ENCODE results near the gene BHLHA15.
"Not testable (repeated sequence)": the region's sequence is repeated elsewhere in the genome, so short reads cannot be mapped to it uniquely, and the experiment has no call there.

BHLHA15 gene

GRCh38 chr7:98211676-98212531, 665 bp downstream of the BHLHA15 start:
- no peak for DNase-seq

DNA sequence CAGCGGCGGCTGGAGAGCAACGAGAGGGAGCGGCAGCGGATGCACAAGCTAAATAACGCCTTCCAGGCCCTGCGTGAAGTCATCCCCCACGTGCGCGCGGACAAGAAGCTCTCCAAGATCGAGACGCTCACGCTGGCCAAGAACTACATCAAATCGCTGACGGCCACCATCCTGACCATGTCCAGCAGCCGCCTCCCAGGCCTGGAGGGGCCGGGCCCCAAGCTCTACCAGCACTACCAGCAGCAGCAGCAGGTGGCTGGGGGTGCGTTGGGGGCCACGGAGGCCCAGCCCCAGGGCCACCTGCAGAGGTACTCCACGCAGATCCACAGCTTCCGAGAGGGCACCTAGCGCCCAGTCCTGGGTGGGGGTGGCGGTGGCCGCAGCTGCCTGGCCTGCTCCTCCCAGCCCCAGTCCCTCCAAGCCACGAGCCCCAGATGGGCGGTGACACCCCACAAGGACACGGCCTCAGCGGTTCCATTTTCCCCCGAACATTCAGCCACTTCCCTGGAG, 1.3 kb downstream of the BHLHA15 start:
- no peak for DNase-seq

GRCh38 chr7:98213296-98213887, 2.2 kb downstream of the BHLHA15 start:
- no peak for DNase-seq

DNA sequence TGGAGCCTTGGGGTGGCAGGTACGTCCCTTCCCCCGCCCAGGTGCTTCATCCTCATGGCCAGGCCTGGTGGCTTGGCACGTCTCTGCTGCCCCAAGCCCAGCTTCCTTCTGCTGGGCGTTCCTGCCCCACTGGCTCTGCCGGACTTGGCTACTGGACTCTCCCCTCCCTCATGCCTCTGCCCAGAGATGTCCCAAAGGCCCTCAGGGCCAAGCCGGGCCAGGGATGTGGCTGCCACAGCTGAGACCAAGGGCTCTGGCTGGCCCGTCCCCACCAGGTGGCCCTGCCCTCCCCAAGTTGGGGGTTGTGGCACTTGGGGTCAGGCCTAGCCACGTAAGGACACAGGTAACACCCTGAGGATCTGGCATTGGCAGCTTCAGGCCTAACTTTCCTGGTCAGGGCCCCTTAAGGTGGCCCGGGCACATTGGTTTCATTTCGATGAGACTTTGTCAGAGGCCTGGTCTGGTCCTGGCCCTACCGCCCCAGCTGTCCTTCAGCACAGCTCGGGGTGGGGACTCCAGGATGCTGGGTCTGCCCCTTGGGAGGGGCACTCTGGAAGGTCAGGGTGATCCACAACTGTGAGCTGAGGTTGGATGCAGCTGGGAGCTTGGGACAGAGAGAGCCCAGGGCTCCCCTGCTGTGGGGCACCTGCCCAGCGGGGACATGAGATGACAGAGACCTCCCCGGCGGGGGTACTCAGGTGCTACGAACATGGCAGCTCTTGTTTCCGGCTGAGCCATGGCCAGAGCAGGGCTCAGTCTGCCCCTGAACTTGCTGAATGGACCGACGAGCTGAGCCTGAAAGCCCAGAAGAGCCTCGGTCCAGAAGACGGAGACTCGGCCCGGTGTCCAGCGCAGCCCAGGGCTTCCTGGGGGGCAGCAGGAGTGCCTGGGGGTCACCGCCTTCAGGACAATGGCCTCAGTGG, 2.9 kb downstream of the BHLHA15 start:
- no peak for DNase-seq

- DNase-seq, result no peak
These were observed 3.6 kb downstream of the BHLHA15 start for GRCh38 chr7:98214811-98215321.

GRCh38 chr7:98215561-98216495, 4.6 kb downstream of the BHLHA15 start:
- DNase-seq, result no peak

DNA sequence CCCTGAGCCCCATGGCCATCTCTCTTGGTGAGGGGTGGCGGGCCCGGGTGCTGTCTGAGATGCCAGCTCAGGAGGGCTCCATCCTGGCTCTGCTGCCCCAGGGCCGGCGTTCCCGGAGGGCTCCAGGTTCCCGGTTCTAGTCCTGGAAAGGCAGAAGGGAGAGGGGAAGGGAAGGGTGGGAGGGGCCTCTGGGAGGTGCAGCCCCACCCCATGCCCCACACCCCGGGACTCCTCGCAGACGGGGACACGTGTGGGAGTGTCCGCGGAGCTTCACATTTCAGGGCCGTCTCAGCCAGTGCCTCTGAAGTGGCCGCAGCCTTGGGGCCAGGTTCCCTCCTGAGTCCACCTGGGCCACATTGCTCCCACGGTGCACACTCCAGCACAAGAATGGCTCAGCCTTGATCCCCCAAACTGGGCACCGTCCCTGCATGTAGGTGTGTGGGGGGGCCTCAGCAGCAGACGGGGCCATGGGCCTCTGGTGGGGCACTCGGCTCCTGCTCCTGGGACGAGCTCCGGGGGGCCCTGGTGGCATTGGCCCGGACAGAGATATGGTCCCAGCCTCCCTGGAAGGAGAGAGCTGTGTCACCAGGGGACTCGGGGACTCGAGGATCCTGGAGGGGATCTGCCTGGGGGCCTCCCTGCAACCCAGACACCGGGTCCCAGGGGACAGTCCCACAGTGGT, 5.8 kb downstream of the BHLHA15 start:
- DNase-seq, result no peak

DNA sequence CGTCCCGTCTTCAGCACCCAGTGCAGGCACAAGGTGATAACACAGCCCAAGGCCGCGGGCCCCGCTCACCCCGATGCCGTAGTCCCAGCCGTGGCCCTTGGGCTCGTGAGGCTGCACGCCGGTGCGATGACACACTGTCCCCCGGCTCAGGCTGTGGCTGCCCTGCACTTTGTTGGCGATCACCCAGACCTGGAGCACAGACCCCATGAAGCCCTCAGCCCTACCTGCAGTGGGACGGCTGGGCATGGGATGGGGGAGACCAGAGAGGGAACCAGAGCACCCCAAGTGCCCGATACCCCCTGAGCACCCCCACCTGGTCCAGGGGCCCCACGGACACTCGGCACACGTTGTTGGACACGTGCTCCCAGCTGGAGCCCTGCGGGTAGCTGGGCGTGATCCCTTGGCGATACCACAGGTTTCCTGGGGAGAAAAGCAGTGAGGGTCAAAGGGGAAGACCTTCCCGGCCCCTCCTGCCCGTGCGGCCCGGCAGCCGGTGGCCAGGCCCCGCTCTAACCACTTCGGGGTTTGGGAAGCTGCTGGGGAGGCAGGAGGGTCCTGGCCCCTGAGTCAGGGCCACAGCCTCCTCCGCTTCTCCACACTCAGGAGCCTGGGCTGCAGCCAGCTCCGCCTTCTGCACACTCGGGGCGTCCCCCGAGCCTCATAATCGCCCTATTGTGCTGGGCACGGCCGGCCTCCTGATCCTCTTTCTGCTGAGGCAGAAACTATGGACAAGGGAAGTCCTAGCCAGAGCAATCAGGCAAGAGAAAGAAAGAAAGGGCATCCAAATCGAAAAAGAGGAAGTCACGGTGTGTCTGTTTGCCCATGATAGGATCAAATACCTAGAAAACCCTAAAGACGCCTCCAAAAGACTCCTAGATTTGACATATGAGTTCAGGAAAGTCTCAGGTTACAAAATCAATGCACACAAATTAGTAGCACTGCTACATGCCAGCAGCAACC, 6.7 kb downstream of the BHLHA15 start:
- no peak for DNase-seq

DNA sequence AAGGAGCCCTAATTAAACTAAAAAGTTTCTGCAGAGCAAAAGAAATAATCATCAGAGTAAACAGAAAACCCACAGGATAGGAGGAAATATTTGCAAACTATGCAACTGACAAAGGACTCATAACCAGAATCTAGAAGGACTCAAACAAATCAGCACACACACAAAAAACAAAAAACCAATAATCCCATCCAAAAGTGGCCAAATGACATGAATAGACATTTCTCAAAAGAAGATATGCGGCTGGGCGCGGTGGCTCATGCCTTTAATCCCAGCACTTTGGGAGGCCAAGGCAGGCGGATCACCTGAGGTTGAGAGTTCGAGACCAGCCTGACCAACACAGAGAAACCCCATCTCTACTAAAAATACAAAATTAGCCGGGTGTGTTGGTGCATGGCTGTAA, 8.1 kb downstream of the BHLHA15 start:
- DNase-seq, result not testable (repeated sequence)

GRCh38 chr7:98221611-98222532, 10.6 kb downstream of the BHLHA15 start:
- DNase-seq, result no peak

- DNase-seq, result no peak
These were observed 11.4 kb downstream of the BHLHA15 start for GRCh38 chr7:98222533-98223195.

DNA sequence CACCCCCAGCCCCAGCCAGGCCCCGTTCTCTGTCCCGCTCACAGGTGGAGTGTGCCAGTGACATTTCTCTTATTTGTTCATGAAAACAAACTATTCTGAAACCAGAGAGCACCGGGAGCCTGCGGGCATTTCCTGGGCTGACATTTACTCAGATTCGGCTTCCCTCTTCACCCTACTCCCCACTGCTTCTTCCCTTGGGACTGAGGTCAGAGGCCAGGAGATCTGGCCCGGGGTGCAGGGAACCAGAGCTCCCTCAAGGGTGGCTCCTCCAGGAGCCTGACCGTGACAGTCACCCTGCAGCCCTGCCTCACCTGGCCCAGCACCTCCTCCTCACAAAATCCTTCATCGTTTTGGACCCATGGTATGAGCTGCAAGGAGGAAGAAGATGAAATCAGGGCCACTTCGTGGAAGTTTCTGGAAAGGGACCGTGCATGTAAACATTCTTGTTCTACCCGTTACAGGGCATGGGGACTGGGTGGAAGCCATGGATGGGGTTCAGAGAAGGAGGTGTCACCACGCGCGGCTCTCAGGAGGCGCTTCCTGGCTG, 12.2 kb downstream of the BHLHA15 start:
- no peak for DNase-seq

GRCh38 chr7:98223898-98224700, 12.9 kb downstream of the BHLHA15 start:
- DNase-seq, result no peak

- no peak for DNase-seq
These were observed 13.5 kb downstream of the BHLHA15 start for GRCh38 chr7:98224701-98225181.

DNA sequence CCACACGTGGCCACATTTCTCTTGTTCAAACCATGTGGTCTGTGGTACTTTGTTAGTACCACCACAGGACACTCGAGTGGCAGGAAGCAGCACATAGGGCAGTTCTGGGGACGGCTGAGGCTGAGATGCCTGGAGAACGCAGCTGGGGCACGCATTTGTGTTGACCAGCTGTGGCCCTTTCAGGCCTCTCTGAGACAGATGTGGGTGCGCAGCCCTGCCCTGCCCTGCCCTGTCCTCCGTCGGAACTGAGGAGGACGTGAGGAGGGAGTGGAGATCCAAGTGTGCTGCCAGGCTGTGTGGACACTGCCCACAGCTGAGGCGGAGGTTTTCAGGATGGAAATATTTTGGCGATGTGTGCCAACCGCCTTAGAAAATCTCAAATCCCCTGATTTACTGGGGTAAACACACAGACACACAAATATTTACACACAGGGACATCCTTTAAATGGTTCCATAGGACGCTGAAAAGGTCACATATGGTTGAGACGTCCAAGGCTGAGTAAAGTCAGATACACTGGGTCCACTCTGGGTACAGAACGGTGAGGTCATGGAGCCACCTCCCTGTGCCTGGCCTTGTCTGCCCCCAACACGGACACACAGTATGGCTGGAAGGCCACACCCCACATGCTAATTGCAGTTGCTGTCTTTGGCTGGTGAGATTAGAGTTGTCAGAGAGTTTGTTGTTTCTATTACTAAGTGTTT, 14.8 kb downstream of the BHLHA15 start:
- DNase-seq, result no peak

DNA sequence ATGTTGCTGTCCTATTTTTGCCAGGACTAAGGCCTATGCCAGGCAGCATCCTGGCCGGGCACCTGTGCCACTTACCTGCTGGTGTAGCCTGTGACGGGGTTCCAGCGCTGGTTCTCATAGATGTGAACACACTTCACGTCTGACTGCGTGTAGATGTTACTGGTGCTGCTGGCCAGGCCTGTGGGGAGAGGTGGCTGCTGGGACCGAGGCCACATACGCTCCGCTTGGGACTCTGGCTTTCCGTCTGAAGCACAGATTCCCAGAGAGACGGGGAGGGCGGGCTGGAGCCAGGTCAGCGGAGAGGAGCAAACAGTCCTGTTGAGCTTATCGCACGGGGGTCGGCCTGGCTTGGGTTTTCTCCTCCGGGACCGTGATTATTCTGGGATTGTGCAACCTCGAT, 16.7 kb downstream of the BHLHA15 start:
- DNase-seq, result no peak
